GM12801 (cell line): Measurements from ENCODE around the gene FHOD3.

ENCODE experiments used
- TF ChIP-seq, protein P1 (sequence below): IDR thresholded peaks from one replicate; pipeline ENCODE4 v1.5.1; 2011; ENCODE audit warnings: control low read depth; ENCODE audit not compliant: insufficient read length; ENCODE audit errors: extremely low read depth

Gene FHOD3

GRCh38 chr18:36633961-36634412 lies 336.5 kb downstream of the FHOD3 start:
- TF ChIP-seq, protein P1, sequence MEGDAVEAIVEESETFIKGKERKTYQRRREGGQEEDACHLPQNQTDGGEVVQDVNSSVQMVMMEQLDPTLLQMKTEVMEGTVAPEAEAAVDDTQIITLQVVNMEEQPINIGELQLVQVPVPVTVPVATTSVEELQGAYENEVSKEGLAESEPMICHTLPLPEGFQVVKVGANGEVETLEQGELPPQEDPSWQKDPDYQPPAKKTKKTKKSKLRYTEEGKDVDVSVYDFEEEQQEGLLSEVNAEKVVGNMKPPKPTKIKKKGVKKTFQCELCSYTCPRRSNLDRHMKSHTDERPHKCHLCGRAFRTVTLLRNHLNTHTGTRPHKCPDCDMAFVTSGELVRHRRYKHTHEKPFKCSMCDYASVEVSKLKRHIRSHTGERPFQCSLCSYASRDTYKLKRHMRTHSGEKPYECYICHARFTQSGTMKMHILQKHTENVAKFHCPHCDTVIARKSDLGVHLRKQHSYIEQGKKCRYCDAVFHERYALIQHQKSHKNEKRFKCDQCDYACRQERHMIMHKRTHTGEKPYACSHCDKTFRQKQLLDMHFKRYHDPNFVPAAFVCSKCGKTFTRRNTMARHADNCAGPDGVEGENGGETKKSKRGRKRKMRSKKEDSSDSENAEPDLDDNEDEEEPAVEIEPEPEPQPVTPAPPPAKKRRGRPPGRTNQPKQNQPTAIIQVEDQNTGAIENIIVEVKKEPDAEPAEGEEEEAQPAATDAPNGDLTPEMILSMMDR, result no peak

- TF ChIP-seq, protein P1, result no peak
These were observed 337.2 kb downstream of the FHOD3 start for GRCh38 chr18:36634573-36635216.

DNA sequence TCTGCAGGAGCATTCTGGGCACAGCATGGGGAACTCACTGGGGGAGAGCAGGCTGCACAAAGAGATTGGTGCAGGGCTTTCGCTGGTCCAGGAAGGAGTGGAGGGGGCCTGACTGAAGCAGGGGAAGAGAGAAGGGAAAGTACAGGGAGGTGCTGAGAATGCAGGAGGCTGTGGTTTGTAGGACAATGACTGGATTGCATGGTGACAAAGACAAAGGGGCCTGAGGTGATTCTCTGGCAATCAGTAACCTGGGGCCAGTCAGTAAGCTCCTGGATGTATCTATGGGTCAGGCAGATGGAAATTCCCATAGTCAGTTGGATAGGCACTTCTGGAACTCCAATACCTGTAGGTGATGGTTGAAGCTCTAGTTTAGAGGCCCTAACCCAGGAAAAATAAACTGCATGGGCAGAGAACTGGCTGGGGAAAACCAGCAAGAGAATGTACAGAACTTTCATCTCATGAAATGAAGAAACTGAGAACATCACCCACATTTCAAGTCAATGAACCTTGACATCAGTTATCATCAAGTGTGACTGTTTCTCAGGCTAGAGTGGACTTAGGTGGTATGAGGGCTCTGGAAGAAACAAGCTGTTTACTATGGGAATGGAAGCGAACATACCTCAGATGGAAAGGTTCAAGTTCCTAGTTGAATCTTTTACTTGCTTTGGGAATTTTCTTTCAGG lies 338.0 kb downstream of the FHOD3 start:
- TF ChIP-seq, protein P1, result no peak

GRCh38 chr18:36636237-36636817 lies 338.8 kb downstream of the FHOD3 start:
- TF ChIP-seq, protein P1, result no peak

- TF ChIP-seq, protein P1, result no peak
These were observed 340.7 kb downstream of the FHOD3 start for GRCh38 chr18:36638224-36638623.

GRCh38 chr18:36640021-36640952 lies 342.8 kb downstream of the FHOD3 start:
- TF ChIP-seq, protein P1, result no peak

DNA sequence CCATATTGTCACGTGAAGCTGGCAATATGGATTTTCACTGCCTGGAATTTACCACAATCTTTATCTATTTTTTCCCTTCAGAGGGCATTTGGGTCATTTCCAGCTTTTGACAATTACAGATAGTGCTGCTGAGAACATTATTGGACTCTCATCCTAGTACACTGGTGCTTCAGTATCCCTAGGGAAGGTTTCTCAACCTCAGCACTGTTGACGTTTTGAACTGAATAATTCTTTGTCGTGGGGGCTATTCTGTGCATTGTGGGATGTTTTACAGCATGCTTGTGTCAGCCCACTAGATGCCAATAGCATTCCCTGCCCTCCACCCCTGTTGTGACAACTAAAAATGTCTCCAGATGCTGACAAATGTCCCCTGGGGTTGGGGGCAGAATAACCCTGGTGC lies 345.5 kb downstream of the FHOD3 start:
- TF ChIP-seq, protein P1, result no peak
